HCT116 (cell line): ENCODE measurements around the gene PGGT1B.

Experiments
- CBX3 ChIP-seq: IDR thresholded peaks from 2 replicates; pipeline ENCODE4 v1.6.1; 2012; ENCODE audit warnings: low read depth
- CEBPB ChIP-seq: IDR thresholded peaks from 2 replicates; pipeline ENCODE4 v1.6.1; 2012; ENCODE audit warnings: low read depth
- EGR1 ChIP-seq: IDR thresholded peaks from 2 replicates; pipeline ENCODE4 v1.6.1; 2012; ENCODE audit warnings: low read depth
- EZH2 ChIP-seq: fragments of 200-600 bp; sonication (generic); IDR thresholded peaks from 2 replicates; pipeline ENCODE4 v1.6.1; 2017; ENCODE audit warnings: antibody characterized with exemption, mixed run types
- EZH2phosphoT487 ChIP-seq: fragments of 200-600 bp; IDR thresholded peaks from 2 replicates; pipeline ENCODE4 v1.6.1; 2018; ENCODE audit warnings: antibody characterized with exemption, borderline replicate concordance
- POLR2A ChIP-seq: IDR thresholded peaks from 2 replicates; pipeline ENCODE4 v1.7.0; 2011; ENCODE audit warnings: borderline replicate concordance; ENCODE audit not compliant: insufficient read depth, insufficient read length; ENCODE audit errors: extremely low read depth
- POLR2AphosphoS5 ChIP-seq: IDR thresholded peaks from 2 replicates; pipeline ENCODE4 v1.6.1; 2011; ENCODE audit warnings: mild to moderate bottlenecking, low read depth, low read length, moderate library complexity
- RAD21 ChIP-seq: IDR thresholded peaks from 2 replicates; pipeline ENCODE4 v1.6.1; 2012; ENCODE audit warnings: low read depth, mild to moderate bottlenecking
- ZFX ChIP-seq: fragments of 450-650 bp; IDR thresholded peaks from 2 replicates; pipeline ENCODE4 v1.6.1; 2017
- TF ChIP-seq, protein P1 (sequence below), 3 experiments: fragments of 200-600 bp in 1 of 3; sonication (generic) in 1 of 3; IDR thresholded peaks in 2 of 3; conservative IDR thresholded peaks in 1 of 3; 2 replicates each; pipeline ENCODE4 v1.5.1; 2012 to 2017; ENCODE audit warnings: low read depth in 2 of 3, low read length in 2 of 3, antibody characterized with exemption in 1 of 3, borderline replicate concordance in 1 of 3, control low read depth in 1 of 3, mild to moderate bottlenecking in 1 of 3, mixed read lengths in 1 of 3, mixed run types in 1 of 3, moderate library complexity in 1 of 3; ENCODE audit not compliant: insufficient read depth in 1 of 3
- TF ChIP-seq, protein P2 (sequence below): IDR thresholded peaks from 2 replicates; pipeline ENCODE4 v1.6.1; 2012
- TF ChIP-seq, protein P3 (sequence below): IDR thresholded peaks from 2 replicates; pipeline ENCODE4 v1.6.1; 2011; ENCODE audit warnings: mild to moderate bottlenecking, low read length, moderate library complexity; ENCODE audit not compliant: insufficient replicate concordance; ENCODE audit errors: extremely low read depth

DNA sequence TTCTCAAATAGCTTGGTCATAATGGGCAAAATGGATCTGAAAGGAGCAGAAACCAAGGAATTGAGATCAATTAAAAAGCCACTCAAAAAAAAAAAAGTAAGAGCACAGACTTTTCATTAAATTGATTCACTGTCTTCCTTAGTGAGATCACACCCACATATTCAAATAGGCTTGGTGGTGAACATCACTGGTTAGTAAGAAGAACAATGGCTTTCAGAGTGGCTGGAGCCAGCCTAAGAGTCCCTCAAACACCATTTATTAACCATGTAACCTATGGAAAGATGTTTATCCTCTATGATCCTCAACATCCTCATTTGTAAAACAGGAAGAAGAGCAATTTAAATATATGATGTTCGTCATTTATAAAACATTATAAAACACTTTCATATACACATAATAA is 21.3 kb upstream of the PGGT1B start:
- TF ChIP-seq EGR1, result no peak
- TF ChIP-seq, protein P1, sequence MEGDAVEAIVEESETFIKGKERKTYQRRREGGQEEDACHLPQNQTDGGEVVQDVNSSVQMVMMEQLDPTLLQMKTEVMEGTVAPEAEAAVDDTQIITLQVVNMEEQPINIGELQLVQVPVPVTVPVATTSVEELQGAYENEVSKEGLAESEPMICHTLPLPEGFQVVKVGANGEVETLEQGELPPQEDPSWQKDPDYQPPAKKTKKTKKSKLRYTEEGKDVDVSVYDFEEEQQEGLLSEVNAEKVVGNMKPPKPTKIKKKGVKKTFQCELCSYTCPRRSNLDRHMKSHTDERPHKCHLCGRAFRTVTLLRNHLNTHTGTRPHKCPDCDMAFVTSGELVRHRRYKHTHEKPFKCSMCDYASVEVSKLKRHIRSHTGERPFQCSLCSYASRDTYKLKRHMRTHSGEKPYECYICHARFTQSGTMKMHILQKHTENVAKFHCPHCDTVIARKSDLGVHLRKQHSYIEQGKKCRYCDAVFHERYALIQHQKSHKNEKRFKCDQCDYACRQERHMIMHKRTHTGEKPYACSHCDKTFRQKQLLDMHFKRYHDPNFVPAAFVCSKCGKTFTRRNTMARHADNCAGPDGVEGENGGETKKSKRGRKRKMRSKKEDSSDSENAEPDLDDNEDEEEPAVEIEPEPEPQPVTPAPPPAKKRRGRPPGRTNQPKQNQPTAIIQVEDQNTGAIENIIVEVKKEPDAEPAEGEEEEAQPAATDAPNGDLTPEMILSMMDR (IDR thresholded peaks at IDR 0.05 in 2 of 3, conservative IDR thresholded peaks at IDR 0.05 in 1 of 3; ENCODE audit: borderline replicate concordance in 1 of 3, insufficient read depth in 1 of 3, low read depth in 2 of 3, low read length in 2 of 3), result no peak
- TF ChIP-seq POLR2AphosphoS5, result no peak
- TF ChIP-seq, protein P2, sequence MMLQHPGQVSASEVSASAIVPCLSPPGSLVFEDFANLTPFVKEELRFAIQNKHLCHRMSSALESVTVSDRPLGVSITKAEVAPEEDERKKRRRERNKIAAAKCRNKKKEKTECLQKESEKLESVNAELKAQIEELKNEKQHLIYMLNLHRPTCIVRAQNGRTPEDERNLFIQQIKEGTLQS, result no peak
- TF ChIP-seq EZH2phosphoT487, result no peak
- TF ChIP-seq EZH2, result no peak
- no peak for TF ChIP-seq POLR2A
- TF ChIP-seq ZFX, result no peak
- no peak for TF ChIP-seq CBX3
- TF ChIP-seq, protein P3, sequence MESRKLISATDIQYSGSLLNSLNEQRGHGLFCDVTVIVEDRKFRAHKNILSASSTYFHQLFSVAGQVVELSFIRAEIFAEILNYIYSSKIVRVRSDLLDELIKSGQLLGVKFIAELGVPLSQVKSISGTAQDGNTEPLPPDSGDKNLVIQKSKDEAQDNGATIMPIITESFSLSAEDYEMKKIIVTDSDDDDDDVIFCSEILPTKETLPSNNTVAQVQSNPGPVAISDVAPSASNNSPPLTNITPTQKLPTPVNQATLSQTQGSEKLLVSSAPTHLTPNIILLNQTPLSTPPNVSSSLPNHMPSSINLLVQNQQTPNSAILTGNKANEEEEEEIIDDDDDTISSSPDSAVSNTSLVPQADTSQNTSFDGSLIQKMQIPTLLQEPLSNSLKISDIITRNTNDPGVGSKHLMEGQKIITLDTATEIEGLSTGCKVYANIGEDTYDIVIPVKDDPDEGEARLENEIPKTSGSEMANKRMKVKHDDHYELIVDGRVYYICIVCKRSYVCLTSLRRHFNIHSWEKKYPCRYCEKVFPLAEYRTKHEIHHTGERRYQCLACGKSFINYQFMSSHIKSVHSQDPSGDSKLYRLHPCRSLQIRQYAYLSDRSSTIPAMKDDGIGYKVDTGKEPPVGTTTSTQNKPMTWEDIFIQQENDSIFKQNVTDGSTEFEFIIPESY, result no peak
- no peak for TF ChIP-seq CEBPB
- TF ChIP-seq RAD21, result no peak
